Fibroblast of skin of scalp (primary cell): Measurements from ENCODE around the gene PYY.
"Not testable (repeated sequence)": the region's sequence is repeated elsewhere in the genome, so short reads cannot be mapped to it uniquely, and the experiment has no call there.

Source experiments
- DNase-seq: peaks from one replicate; pipeline ENCODE4 v3.0.0-alpha.2; 2013

Gene PYY

GRCh38 chr17:43978078-43978477 lies 24.3 kb upstream of the PYY start:
- no peak for DNase-seq

- DNase-seq: no peak
Measured at GRCh38 chr17:43976963-43977837, 23.5 kb upstream of the PYY start.

- DNase-seq: no peak
Measured at GRCh38 chr17:43975898-43976297, 22.2 kb upstream of the PYY start.

GRCh38 chr17:43974382-43975266 lies 20.9 kb upstream of the PYY start:
- no peak for DNase-seq

- not testable (repeated sequence) for DNase-seq
Measured at GRCh38 chr17:43972444-43973212, 18.9 kb upstream of the PYY start.

- not testable (repeated sequence) for DNase-seq
Measured at GRCh38 chr17:43971436-43971835, 17.7 kb upstream of the PYY start.

GRCh38 chr17:43970366-43970765 lies 16.6 kb upstream of the PYY start:
- no peak for DNase-seq

- DNase-seq: no peak
Measured at GRCh38 chr17:43967251-43967875, 13.6 kb upstream of the PYY start.

GRCh38 chr17:43966276-43966675 lies 12.5 kb upstream of the PYY start:
- no peak for DNase-seq

GRCh38 chr17:43962479-43962878 lies 8.7 kb upstream of the PYY start:
- no peak for DNase-seq

- DNase-seq: no peak
Measured at GRCh38 chr17:43961954-43962353, 8.2 kb upstream of the PYY start.

- not testable (repeated sequence) for DNase-seq
Measured at GRCh38 chr17:43961292-43961691, 7.6 kb upstream of the PYY start.

GRCh38 chr17:43958748-43959352 lies 5.1 kb upstream of the PYY start:
- no peak for DNase-seq

- DNase-seq: no peak
Measured at GRCh38 chr17:43956222-43956621, 2.5 kb upstream of the PYY start.

GRCh38 chr17:43952724-43953666 lies 745 bp downstream of the PYY start:
- DNase-seq: no peak

- DNase-seq: no peak
Measured at GRCh38 chr17:43952351-43952723, 1.4 kb downstream of the PYY start.

- no peak for DNase-seq
Measured at GRCh38 chr17:43951750-43952149, 2.0 kb downstream of the PYY start.

- DNase-seq: no peak
Measured at GRCh38 chr17:43950554-43950953, 3.2 kb downstream of the PYY start.

- DNase-seq: no peak
Measured at GRCh38 chr17:43949781-43950180, 4.0 kb downstream of the PYY start.

GRCh38 chr17:43946781-43947180 lies 7.0 kb downstream of the PYY start:
- no peak for DNase-seq
